Measurements from ENCODE around the gene TRABD2B.

The TRABD2B gene

GRCh38 chr1:47890779-47891178, 106.4 kb downstream of the TRABD2B start:
- in situ Hi-C loops (cut with HindIII; ENCODE audit: low sequenced_read_pairs), result no loop called here

- in situ Hi-C loops (cut with HindIII; ENCODE audit: low sequenced_read_pairs), result no loop called here
Observed at GRCh38 chr1:47888294-47888629, 108.9 kb downstream of the TRABD2B start.

DNA sequence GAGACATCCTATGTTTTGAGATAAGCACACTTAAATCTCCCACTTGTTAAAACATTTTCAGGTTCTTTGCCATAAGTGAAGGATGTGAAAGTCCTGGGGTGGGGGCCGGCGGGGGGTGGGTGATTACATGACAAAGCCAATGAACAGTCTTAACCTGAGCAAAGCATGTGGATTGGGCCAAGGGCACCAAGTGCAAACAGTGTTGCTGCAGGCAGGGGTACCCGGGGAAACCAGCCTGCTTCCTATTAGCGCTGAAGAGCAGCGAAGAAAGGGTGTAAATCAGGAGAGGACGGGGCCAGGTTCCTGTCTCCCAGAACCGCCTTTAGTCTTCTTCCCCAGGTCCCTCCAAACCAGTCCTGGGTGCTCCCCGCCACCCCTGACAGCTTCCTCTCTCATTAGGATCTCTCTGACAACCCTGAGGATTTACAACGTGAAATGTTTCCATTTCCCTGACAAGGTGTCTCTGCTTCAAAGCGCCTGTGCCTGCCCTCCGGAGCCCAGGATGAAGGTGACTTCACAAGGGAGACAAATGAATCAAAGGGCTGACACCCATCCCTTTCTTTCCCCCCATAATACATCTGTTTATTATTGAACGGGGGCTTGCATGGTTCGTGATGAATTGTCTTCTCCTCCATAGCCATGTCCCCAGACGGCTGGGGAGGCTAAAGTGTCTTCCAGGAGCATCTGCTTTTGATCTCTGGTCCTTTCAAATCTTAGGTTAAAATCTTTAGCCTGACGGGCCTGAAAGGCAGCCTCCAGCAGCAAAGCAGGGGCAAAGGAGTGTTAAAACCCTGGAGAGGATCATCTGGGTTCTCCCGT, 109.5 kb downstream of the TRABD2B start:
- in situ Hi-C loops (cut with HindIII; ENCODE audit: low sequenced_read_pairs), result no loop called here

GRCh38 chr1:47887060-47887459, 110.1 kb downstream of the TRABD2B start:
- in situ Hi-C loops (cut with HindIII; ENCODE audit: low sequenced_read_pairs), result no loop called here

DNA sequence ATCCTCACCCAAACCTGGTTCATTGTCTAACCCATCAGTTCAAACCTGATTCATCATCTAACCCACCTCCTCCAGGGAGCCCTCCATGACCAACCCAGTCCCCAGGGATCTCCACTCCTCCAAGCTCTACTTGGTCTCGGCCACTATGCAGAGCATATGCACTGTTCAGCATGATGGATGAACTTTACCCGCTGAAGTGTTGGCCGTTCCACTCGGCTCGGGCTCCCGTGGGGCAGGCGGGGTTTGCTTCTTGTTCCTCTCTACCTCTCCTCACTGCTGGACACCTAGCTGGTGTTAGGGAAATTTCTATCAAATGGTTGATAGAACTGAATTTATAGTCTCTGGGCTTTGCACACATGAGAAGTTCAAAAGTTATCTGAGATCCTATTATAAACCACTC, 111.0 kb downstream of the TRABD2B start:
- in situ Hi-C loops (cut with HindIII; ENCODE audit: low sequenced_read_pairs), result no loop called here

DNA sequence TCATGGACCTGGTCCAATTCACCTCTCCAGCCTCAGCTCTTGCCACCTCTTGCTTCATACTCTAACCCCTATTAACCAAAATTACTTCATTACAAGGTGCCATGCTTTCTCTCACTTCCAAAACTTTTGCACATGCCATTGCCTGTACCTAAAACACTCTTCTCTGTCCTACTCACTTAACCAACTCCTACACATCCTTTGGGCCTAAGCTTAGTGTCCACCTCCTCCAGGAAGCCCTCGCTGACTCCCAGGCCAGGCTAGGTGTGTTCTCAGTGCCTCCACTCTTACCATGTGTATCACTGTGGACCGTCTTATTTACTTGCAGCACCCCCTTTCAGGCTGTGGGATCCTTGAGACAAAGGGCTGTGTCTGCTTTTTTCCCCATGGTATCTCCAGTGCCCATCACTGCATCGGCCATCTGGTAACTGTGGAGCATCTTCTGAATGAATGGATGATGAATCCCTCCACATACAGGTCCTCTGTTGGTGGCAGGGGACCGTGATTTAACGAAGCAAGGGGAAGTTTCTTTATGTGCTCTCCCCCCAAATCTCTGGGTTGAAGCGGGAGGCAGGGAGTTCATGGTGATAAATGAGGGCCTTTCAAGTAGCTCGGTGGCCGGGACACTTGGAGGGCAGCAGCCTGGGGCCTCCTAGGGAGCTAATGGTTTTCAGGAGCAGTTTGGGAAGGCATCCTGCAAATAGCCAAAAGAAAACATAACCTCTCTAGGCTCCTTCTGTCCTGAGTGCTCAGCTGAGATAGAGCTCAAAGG, 111.9 kb downstream of the TRABD2B start:
- in situ Hi-C loops (cut with HindIII; ENCODE audit: low sequenced_read_pairs), result no loop called here

DNA sequence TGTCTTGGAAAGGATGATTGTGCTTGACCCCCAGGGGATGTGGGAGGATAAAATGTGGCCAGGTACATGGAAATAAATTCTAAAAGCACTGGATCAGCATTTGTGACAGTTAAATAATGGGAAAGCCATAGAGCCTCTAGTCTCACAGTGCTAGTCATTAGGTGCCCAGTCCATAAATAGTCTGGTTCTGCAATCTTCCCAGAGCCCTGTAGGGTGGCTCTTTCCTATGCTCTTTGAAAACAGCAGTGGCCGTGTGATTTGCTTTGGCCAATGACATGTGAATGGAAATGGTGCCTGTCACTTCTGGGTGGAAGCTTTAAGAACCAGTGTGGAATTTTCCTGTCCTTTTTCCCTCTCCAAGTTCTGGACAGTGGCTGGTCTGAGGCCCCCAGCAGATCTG, 113.2 kb downstream of the TRABD2B start:
- in situ Hi-C loops (cut with HindIII; ENCODE audit: low sequenced_read_pairs), result no loop called here

- in situ Hi-C loops (cut with HindIII; ENCODE audit: low sequenced_read_pairs), result no loop called here
Observed at GRCh38 chr1:47881505-47882442, 115.4 kb downstream of the TRABD2B start.

GRCh38 chr1:47876587-47876963, 120.6 kb downstream of the TRABD2B start:
- in situ Hi-C loops (cut with HindIII; ENCODE audit: low sequenced_read_pairs), result no loop called here

GRCh38 chr1:47875831-47876586, 121.2 kb downstream of the TRABD2B start:
- in situ Hi-C loops (cut with HindIII; ENCODE audit: low sequenced_read_pairs), result no loop called here

- in situ Hi-C loops (cut with HindIII; ENCODE audit: low sequenced_read_pairs), result no loop called here
Observed at GRCh38 chr1:47875036-47875435, 122.1 kb downstream of the TRABD2B start.

- in situ Hi-C loops (cut with HindIII; ENCODE audit: low sequenced_read_pairs), result no loop called here
Observed at GRCh38 chr1:47873337-47873736, 123.8 kb downstream of the TRABD2B start.

GRCh38 chr1:47872886-47873285, 124.3 kb downstream of the TRABD2B start:
- in situ Hi-C loops (cut with HindIII; ENCODE audit: low sequenced_read_pairs), result no loop called here

GRCh38 chr1:47871799-47872353, 125.3 kb downstream of the TRABD2B start:
- in situ Hi-C loops (cut with HindIII; ENCODE audit: low sequenced_read_pairs), result no loop called here

DNA sequence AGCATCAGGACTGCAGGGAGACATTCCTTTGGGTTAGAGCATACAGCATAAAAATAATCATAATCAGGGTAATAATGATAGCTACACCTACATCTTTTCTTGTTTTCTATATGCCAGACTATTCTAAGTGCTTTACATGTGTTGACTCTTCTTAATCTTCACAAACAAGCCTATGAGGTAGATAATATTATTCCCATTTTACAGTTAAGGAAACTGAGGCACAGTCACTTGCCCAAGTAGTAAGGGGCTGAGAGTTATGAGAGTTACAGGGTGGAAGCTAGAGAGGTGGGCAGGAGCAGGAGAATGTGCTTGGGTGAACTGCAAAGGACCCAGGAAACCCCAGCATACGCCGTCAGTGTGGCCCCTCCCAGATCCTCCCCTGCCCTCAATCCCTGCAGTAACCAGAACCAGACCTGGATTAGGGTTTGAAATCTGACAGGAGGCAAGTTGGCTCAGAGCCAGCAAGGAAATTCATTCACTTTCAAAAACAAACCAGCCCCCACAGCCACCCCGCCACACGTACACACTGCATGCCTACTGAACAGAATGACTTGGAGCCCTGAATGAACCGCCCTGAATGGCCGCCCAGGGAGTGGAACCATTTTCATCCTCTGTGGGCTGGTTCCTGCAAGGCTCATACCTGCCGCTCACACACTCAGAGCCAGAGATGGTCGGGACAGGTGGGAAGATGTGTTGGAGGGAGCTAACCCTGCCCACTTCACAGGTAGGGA, 126.1 kb downstream of the TRABD2B start:
- in situ Hi-C loops (cut with HindIII; ENCODE audit: low sequenced_read_pairs), result no loop called here

- in situ Hi-C loops (cut with HindIII; ENCODE audit: low sequenced_read_pairs), result no loop called here
Observed at GRCh38 chr1:47870480-47870879, 126.7 kb downstream of the TRABD2B start.

GRCh38 chr1:47868348-47868676, 128.9 kb downstream of the TRABD2B start:
- in situ Hi-C loops (cut with HindIII; ENCODE audit: low sequenced_read_pairs), result no loop called here

DNA sequence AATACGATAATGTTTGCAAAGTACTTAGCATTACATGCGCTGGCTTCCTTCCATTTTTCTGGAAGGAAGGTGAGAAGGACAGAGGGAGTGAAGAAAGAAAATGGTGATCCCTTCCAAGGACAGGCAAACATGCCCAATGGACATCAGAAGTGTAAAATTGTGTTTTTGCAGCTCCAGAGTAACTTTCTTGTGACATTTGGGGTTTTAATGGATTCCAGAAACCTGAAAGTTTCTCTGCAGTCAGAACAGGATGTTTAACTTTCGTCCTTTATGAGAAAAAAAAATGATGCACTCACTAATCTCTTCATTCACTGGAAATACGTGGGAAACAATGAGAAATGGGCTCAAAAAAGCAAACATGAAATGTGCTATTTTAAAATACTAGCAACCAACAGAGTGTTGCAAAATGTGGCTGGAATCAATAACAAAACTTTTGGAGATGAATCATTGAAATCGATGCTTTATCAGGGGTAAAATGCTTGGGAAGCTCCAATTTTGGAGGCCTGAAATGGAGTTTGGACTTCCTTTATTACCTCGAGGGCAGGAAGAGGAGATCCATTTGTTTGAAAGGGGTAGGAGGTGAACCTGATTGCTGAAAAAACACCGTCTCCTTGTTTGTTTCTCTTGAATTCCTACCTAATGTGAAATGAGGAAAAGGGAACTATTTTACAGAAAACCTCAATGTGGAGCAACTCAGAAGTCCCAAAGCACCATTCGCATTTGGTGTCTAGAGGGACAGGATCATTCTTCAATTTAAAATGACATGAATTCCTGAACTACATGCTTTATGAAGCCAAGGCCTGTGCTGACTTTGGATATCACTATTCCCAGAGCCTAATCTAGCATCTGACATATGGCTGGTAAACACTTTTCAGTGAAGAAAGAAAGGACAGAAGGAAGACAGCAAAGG, 129.5 kb downstream of the TRABD2B start:
- in situ Hi-C loops (cut with HindIII; ENCODE audit: low sequenced_read_pairs), result no loop called here
